ENCODE data around the gene KLF13. TPM values are rescaled to one million over a fixed set of nuclear protein-coding genes. Genes with fewer than 3 reads are reported as not detected.
A peak's percentile ranks its signal among the peaks of the same experiment; 100 is the strongest.

KLF13 gene
- total RNA-seq, 2 donors from 2014 or later = 68.9 to 92.3 TPM

- no peaks in the 10 kb centered on the region for H3K9me3 ChIP-seq
- peak overlapping the region in 1 of 2 donors; percentile 14 for H3K9ac ChIP-seq (ENCODE audit: low read depth in 2 of 2, low read length in 2 of 2)
- TF ChIP-seq, protein P1, sequence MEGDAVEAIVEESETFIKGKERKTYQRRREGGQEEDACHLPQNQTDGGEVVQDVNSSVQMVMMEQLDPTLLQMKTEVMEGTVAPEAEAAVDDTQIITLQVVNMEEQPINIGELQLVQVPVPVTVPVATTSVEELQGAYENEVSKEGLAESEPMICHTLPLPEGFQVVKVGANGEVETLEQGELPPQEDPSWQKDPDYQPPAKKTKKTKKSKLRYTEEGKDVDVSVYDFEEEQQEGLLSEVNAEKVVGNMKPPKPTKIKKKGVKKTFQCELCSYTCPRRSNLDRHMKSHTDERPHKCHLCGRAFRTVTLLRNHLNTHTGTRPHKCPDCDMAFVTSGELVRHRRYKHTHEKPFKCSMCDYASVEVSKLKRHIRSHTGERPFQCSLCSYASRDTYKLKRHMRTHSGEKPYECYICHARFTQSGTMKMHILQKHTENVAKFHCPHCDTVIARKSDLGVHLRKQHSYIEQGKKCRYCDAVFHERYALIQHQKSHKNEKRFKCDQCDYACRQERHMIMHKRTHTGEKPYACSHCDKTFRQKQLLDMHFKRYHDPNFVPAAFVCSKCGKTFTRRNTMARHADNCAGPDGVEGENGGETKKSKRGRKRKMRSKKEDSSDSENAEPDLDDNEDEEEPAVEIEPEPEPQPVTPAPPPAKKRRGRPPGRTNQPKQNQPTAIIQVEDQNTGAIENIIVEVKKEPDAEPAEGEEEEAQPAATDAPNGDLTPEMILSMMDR (IDR thresholded peaks at IDR 0.05) = no peak
- H3K36me3 ChIP-seq = no peaks in the 10 kb centered on the region
- intact Hi-C loops (cut with DNase I) = loop anchor here (10.0 kb wide), 1 partner anchor 45 kb away; the partner anchor contains the start of gene KLF13
- DNase-seq = peak; percentile 24
- no peaks in the 10 kb centered on the region for H3K27me3 ChIP-seq
- peaks cover 5% of the 10 kb centered on the region for H3K4me1 ChIP-seq
- H3K27ac ChIP-seq = no peak overlapping the region
- H3K4me3 ChIP-seq = no peak overlapping the region
Measured at GRCh38 chr15:31279221-31280045, 47.2 kb upstream of the KLF13 start.

DNA sequence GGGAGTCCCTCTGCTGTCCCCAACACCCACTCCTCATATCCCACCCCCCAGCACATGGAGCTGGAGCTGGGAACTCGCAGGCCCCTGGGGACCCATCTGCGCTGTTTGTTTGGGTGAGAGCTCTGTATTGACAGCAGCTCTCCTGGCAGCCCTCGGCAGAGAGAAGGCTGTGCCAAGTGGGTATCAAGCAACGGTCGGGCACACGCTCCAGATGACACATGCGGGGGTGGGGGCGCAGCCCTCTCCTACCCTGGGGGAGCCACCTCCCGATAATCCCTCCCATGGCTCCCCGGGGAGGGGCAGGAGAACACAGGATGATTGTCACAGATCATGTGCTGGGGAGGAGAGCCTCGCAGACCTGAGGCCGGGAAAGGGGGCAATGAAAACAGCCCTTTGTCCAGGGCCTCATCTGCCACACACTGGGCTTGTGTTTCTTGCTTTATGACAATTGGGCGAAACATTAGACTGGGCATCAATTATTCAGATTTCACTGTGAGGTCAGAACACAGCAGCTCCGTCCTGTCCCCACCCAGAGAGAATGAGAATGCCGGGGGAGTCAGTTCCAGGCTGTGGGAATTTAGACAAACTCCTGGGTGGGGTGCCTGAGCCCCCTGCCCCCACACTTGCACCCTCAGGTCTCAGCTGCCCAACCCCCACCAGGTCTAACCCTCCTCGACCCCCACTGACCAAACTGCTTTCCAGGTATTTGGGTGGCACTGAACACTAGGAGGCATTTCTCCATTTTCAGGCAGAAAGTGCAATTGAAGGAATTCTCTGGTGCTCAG is 46.4 kb upstream of the KLF13 start:
- no peak overlapping the region for H3K27ac ChIP-seq
- no peaks in the 10 kb centered on the region for H3K36me3 ChIP-seq
- TF ChIP-seq, protein P1 (IDR thresholded peaks at IDR 0.05) = no peak
- intact Hi-C loops (cut with DNase I) = no loop called here
- H3K27me3 ChIP-seq = no peaks in the 10 kb centered on the region
- no peak overlapping the region for H3K4me3 ChIP-seq
- H3K9me3 ChIP-seq = no peaks in the 10 kb centered on the region
- H3K4me1 ChIP-seq = peaks cover 5% of the 10 kb centered on the region
- peak; percentile 22 for DNase-seq
- H3K9ac ChIP-seq (ENCODE audit: low read depth in 2 of 2, low read length in 2 of 2) = no peak overlapping the region

DNA sequence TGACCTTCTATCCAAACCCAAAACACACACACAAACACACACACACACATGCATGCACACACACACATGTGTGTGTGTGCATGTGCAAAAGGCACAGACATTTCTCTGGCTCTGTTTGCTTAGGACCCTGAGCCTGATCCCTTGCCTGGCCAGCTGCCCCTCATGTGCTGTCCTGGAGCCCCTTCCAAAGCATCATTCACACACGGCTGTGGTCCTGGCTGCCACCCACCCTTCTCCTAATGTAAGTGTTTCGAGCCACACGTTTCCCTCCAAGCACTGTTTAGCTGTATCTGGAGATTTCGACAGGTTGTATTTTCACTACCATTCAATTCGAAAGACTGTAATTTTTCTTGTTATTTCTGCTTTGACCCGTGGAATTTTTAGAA is 45.8 kb upstream of the KLF13 start:
- no peak overlapping the region for H3K9ac ChIP-seq (ENCODE audit: low read depth in 2 of 2, low read length in 2 of 2)
- no peaks in the 10 kb centered on the region for H3K9me3 ChIP-seq
- no peak for DNase-seq
- no peaks in the 10 kb centered on the region for H3K27me3 ChIP-seq
- no peaks in the 10 kb centered on the region for H3K36me3 ChIP-seq
- peaks cover 5% of the 10 kb centered on the region for H3K4me1 ChIP-seq
- no peak overlapping the region for H3K27ac ChIP-seq
- intact Hi-C loops (cut with DNase I) = no loop called here
- H3K4me3 ChIP-seq = no peak overlapping the region
- TF ChIP-seq, protein P1 (IDR thresholded peaks at IDR 0.05) = no peak

- DNase-seq = no peak
- Histone ChIP-seq H3K4me3 (no peak overlapping the region), H3K27ac (no peak overlapping the region), H3K9ac (ENCODE audit: low read depth in 2 of 2, low read length in 2 of 2) (no peak overlapping the region), H3K27me3 (no peaks in the 10 kb centered on the region), H3K9me3 (no peaks in the 10 kb centered on the region), H3K36me3 (no peaks in the 10 kb centered on the region), H3K4me1 (peaks cover 5% of the 10 kb centered on the region)
- intact Hi-C loops (cut with DNase I) = no loop called here
- TF ChIP-seq, protein P1 (IDR thresholded peaks at IDR 0.05) = no peak
Measured at GRCh38 chr15:31283043-31283442, 43.6 kb upstream of the KLF13 start.

GRCh38 chr15:31285772-31286261 is 40.8 kb upstream of the KLF13 start:
- Histone ChIP-seq H3K4me1 (no peaks in the 10 kb centered on the region), H3K9ac (ENCODE audit: low read depth in 2 of 2, low read length in 2 of 2) (no peak overlapping the region), H3K36me3 (no peaks in the 10 kb centered on the region), H3K4me3 (no peak overlapping the region), H3K9me3 (no peaks in the 10 kb centered on the region), H3K27me3 (no peaks in the 10 kb centered on the region), H3K27ac (no peak overlapping the region)
- intact Hi-C loops (cut with DNase I) = no loop called here
- TF ChIP-seq, protein P1 (IDR thresholded peaks at IDR 0.05) = no peak
- no peak for DNase-seq
